ENCODE measurements around the gene FTO.

The FTO gene

DNA sequence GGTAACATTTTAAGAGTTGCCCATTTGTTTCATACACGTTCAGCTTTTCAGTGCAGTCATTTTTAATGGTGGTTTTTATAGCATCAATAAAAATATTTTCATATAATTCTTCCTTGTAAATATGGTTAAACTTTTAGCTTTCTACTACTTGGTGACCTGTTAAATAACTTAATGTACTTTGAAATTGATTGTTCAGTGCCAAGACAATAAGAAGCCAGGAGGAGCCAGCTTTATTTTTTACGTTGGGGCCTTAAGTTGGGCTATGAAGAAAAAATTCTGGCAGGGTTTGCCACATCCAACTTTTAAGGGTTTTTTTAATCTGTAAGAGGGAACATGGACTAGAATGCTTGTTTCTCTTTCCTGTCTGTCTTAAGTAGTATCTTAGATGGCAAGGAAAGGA, 284.2 kb downstream of the FTO start:
- no peak for TF ChIP-seq EZH2 (optimal IDR thresholded peaks at IDR 0.05; ENCODE audit: low read depth, low read length)
- TF ChIP-seq EZH2phosphoT487 (IDR thresholded peaks at IDR 0.05; ENCODE audit: low read length), result no peak
- TF ChIP-seq, protein P1, sequence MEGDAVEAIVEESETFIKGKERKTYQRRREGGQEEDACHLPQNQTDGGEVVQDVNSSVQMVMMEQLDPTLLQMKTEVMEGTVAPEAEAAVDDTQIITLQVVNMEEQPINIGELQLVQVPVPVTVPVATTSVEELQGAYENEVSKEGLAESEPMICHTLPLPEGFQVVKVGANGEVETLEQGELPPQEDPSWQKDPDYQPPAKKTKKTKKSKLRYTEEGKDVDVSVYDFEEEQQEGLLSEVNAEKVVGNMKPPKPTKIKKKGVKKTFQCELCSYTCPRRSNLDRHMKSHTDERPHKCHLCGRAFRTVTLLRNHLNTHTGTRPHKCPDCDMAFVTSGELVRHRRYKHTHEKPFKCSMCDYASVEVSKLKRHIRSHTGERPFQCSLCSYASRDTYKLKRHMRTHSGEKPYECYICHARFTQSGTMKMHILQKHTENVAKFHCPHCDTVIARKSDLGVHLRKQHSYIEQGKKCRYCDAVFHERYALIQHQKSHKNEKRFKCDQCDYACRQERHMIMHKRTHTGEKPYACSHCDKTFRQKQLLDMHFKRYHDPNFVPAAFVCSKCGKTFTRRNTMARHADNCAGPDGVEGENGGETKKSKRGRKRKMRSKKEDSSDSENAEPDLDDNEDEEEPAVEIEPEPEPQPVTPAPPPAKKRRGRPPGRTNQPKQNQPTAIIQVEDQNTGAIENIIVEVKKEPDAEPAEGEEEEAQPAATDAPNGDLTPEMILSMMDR (IDR thresholded peaks at IDR 0.05; ENCODE audit: low read length), result no peak
- Histone ChIP-seq H3K27ac (ENCODE audit: low read length) (no peak overlapping the region), H3K9ac (ENCODE audit: low read length) (no peak overlapping the region), H3K4me2 (ENCODE audit: low read depth, low read length) (no peak overlapping the region), H3F3A (ENCODE audit: insufficient read depth, low read length) (no peaks in the 10 kb centered on the region), H3K79me2 (ENCODE audit: low read length) (no peaks in the 10 kb centered on the region), H3K9me2 (replicated peaks; ENCODE audit: insufficient read depth, low read length) (no peaks in the 10 kb centered on the region), H3K36me3 (replicated peaks; ENCODE audit: insufficient read depth, low read length) (no peaks in the 10 kb centered on the region), H2AFZ (ENCODE audit: low read length) (no peak overlapping the region), H4K20me1 (ENCODE audit: insufficient read depth, low read length) (no peaks in the 10 kb centered on the region), H3K4me3 (ENCODE audit: low read length) (no peak overlapping the region), H3K27me3 (replicated peaks; ENCODE audit: insufficient read depth, low read length) (no peaks in the 10 kb centered on the region), H3K4me1 (ENCODE audit: low read length) (no peaks in the 10 kb centered on the region), H3K9me3 (replicated peaks; ENCODE audit: insufficient read depth, low read length) (no peaks in the 10 kb centered on the region)
- no peak for DNase-seq

GRCh38 chr16:53989597-53989996, 285.6 kb downstream of the FTO start:
- no peaks in the 10 kb centered on the region for H3K4me1 ChIP-seq (ENCODE audit: low read length)
- no peaks in the 10 kb centered on the region for H3K9me2 ChIP-seq (replicated peaks; ENCODE audit: insufficient read depth, low read length)
- H3K4me3 ChIP-seq (ENCODE audit: low read length), result no peak overlapping the region
- H3K79me2 ChIP-seq (ENCODE audit: low read length), result no peaks in the 10 kb centered on the region
- H3K27me3 ChIP-seq (replicated peaks; ENCODE audit: insufficient read depth, low read length), result no peaks in the 10 kb centered on the region
- no peaks in the 10 kb centered on the region for H3K36me3 ChIP-seq (replicated peaks; ENCODE audit: insufficient read depth, low read length)
- TF ChIP-seq EZH2 (optimal IDR thresholded peaks at IDR 0.05; ENCODE audit: low read depth, low read length), result no peak
- TF ChIP-seq, protein P1 (IDR thresholded peaks at IDR 0.05; ENCODE audit: low read length), result no peak
- TF ChIP-seq EZH2phosphoT487 (IDR thresholded peaks at IDR 0.05; ENCODE audit: low read length), result no peak
- no peak overlapping the region for H2AFZ ChIP-seq (ENCODE audit: low read length)
- no peaks in the 10 kb centered on the region for H3K9me3 ChIP-seq (replicated peaks; ENCODE audit: insufficient read depth, low read length)
- no peaks in the 10 kb centered on the region for H3F3A ChIP-seq (ENCODE audit: insufficient read depth, low read length)
- no peak overlapping the region for H3K4me2 ChIP-seq (ENCODE audit: low read depth, low read length)
- no peaks in the 10 kb centered on the region for H4K20me1 ChIP-seq (ENCODE audit: insufficient read depth, low read length)
- H3K9ac ChIP-seq (ENCODE audit: low read length), result no peak overlapping the region
- no peak overlapping the region for H3K27ac ChIP-seq (ENCODE audit: low read length)
- DNase-seq, result no peak

- DNase-seq, result no peak
- TF ChIP-seq EZH2 (optimal IDR thresholded peaks at IDR 0.05; ENCODE audit: low read depth, low read length), result no peak
- no peak for TF ChIP-seq EZH2phosphoT487 (IDR thresholded peaks at IDR 0.05; ENCODE audit: low read length)
- TF ChIP-seq, protein P1 (IDR thresholded peaks at IDR 0.05; ENCODE audit: low read length), result no peak
- Histone ChIP-seq H3K36me3 (replicated peaks; ENCODE audit: insufficient read depth, low read length) (no peaks in the 10 kb centered on the region), H2AFZ (ENCODE audit: low read length) (no peak overlapping the region), H3K4me2 (ENCODE audit: low read depth, low read length) (no peak overlapping the region), H4K20me1 (ENCODE audit: insufficient read depth, low read length) (no peaks in the 10 kb centered on the region), H3K4me1 (ENCODE audit: low read length) (no peaks in the 10 kb centered on the region), H3K9me2 (replicated peaks; ENCODE audit: insufficient read depth, low read length) (no peaks in the 10 kb centered on the region), H3K9ac (ENCODE audit: low read length) (no peak overlapping the region), H3K79me2 (ENCODE audit: low read length) (no peaks in the 10 kb centered on the region), H3K27ac (ENCODE audit: low read length) (no peak overlapping the region), H3F3A (ENCODE audit: insufficient read depth, low read length) (no peaks in the 10 kb centered on the region), H3K27me3 (replicated peaks; ENCODE audit: insufficient read depth, low read length) (no peaks in the 10 kb centered on the region), H3K9me3 (replicated peaks; ENCODE audit: insufficient read depth, low read length) (no peaks in the 10 kb centered on the region), H3K4me3 (ENCODE audit: low read length) (no peak overlapping the region)
Measured at GRCh38 chr16:53991754-53992378, 287.9 kb downstream of the FTO start.
